ENCODE data around the gene JMJD1C. TPM values are rescaled to one million over a fixed set of nuclear protein-coding genes. Genes with fewer than 3 reads are reported as not detected.

JMJD1C gene
- total RNA-seq, 1 experiment from 2014 or later = 139 TPM

- H3K4me3 ChIP-seq (ENCODE audit: low read length) = no peak overlapping the region
- no peak for TF ChIP-seq EZH2 (IDR thresholded peaks at IDR 0.05; ENCODE audit: low read length, unreplicated experiment)
- no peak for TF ChIP-seq EZH2phosphoT487 (IDR thresholded peaks at IDR 0.05; ENCODE audit: borderline replicate concordance, low read length)
- no peaks in the 10 kb centered on the region for H3F3A ChIP-seq (ENCODE audit: low read length, unreplicated experiment)
- H3K4me2 ChIP-seq (ENCODE audit: low read length) = no peak overlapping the region
- peaks cover 11% of the 10 kb centered on the region for H3K4me1 ChIP-seq (ENCODE audit: insufficient read depth, low read length)
- BruUV-seq (replicated peaks) = no TSS peak
- CTCF ChIA-PET = interaction anchor here (0.6 to 0.7 kb wide), 3 partner anchors 123 to 199 kb away, joined by 3 to 10 read pairs (median 9); no protein-coding TSS in a partner anchor
- H3K79me2 ChIP-seq (ENCODE audit: low read length) = peaks cover 96% of the 10 kb centered on the region
- DNase-seq = no peak
- POLR2A ChIA-PET (ENCODE audit: unreplicated experiment) = no interaction called here
- H4K20me1 ChIP-seq (ENCODE audit: low read length) = peaks cover 10% of the 10 kb centered on the region; the same call in 1 of the 2 replicates
- no peak overlapping the region for H3K27ac ChIP-seq (ENCODE audit: low read length)
- H3K9me2 ChIP-seq (replicated peaks; ENCODE audit: low read length) = no peaks in the 10 kb centered on the region
- no peaks in the 10 kb centered on the region for H3K27me3 ChIP-seq (ENCODE audit: low read length)
- 0 out of 2 replicates have a peak, but pooled peaks cover 15% of the 10 kb centered on the region for H3K9me3 ChIP-seq (ENCODE audit: low read length)
- no peak overlapping the region for H2AFZ ChIP-seq (ENCODE audit: low read length)
- H3K36me3 ChIP-seq (ENCODE audit: low read depth, low read length) = peaks cover 17% of the 10 kb centered on the region
- no peak overlapping the region for H3K9ac ChIP-seq (ENCODE audit: low read length)
- ATAC-seq = peak; percentile 53
- intact Hi-C loops (cut with micrococcal nuclease) = no loop called here
Measured at GRCh38 chr10:63505562-63505961, 39.8 kb upstream of the JMJD1C start.

GRCh38 chr10:63504145-63504881 is 38.5 kb upstream of the JMJD1C start:
- BruUV-seq (replicated peaks) = no TSS peak
- Histone ChIP-seq H3K9me2 (replicated peaks; ENCODE audit: low read length) (0 out of 2 replicates have a peak, but pooled peaks cover 2% of the 10 kb centered on the region), H3K79me2 (ENCODE audit: low read length) (peaks cover 95% of the 10 kb centered on the region), H2AFZ (ENCODE audit: low read length) (no peak overlapping the region), H3F3A (ENCODE audit: low read length, unreplicated experiment) (no peaks in the 10 kb centered on the region), H3K4me1 (ENCODE audit: insufficient read depth, low read length) (peaks cover 11% of the 10 kb centered on the region), H3K9ac (ENCODE audit: low read length) (no peak overlapping the region), H3K27ac (ENCODE audit: low read length) (no peak overlapping the region), H3K9me3 (ENCODE audit: low read length) (0 out of 2 replicates have a peak, but pooled peaks cover 12% of the 10 kb centered on the region), H3K4me2 (ENCODE audit: low read length) (0 out of 2 replicates have a peak overlapping the region, but pooled peaks have one; percentile 0), H3K4me3 (ENCODE audit: low read length) (no peak overlapping the region), H3K27me3 (ENCODE audit: low read length) (no peaks in the 10 kb centered on the region), H4K20me1 (ENCODE audit: low read length) (peaks cover 10% of the 10 kb centered on the region; the same call in 1 of the 2 replicates), H3K36me3 (ENCODE audit: low read depth, low read length) (peaks cover 15% of the 10 kb centered on the region)
- CTCF ChIA-PET = interaction anchor here (0.5 to 1.2 kb wide), 3 partner anchors 216 to 337 kb away, joined by 3 read pairs; no protein-coding TSS in a partner anchor
- POLR2A ChIA-PET (ENCODE audit: unreplicated experiment) = interaction anchor here (0.6 kb wide), 1 partner anchor 69 kb away, joined by 4 read pairs; no protein-coding TSS in a partner anchor
- DNase-seq (peak; percentile 77), ATAC-seq (peak; percentile 40)
- intact Hi-C loops (cut with micrococcal nuclease) = no loop called here
- TF ChIP-seq CTCF (conservative IDR thresholded peaks at IDR 0.05; ENCODE audit: low read depth, low read length) (peak; percentile 38; the same call in 1 of the 2 replicates), EZH2phosphoT487 (IDR thresholded peaks at IDR 0.05; ENCODE audit: borderline replicate concordance, low read length) (no peak), EZH2 (IDR thresholded peaks at IDR 0.05; ENCODE audit: low read length, unreplicated experiment) (no peak)

- 0 out of 2 replicates have a peak, but pooled peaks cover 3% of the 10 kb centered on the region for H3K9me3 ChIP-seq (ENCODE audit: low read length)
- H3K79me2 ChIP-seq (ENCODE audit: low read length) = peaks cover 95% of the 10 kb centered on the region
- ChIA-PET POLR2A (ENCODE audit: unreplicated experiment) (no interaction called here), CTCF (interaction anchor here (1.1 to 1.2 kb wide), 2 partner anchors 217 to 337 kb away, joined by 3 read pairs; no protein-coding TSS in a partner anchor)
- H3K27me3 ChIP-seq (ENCODE audit: low read length) = no peaks in the 10 kb centered on the region
- ATAC-seq (no peak), DNase-seq (no peak)
- H3K4me3 ChIP-seq (ENCODE audit: low read length) = no peak overlapping the region
- H4K20me1 ChIP-seq (ENCODE audit: low read length) = peaks cover 10% of the 10 kb centered on the region; the same call in 1 of the 2 replicates
- no peak overlapping the region for H3K27ac ChIP-seq (ENCODE audit: low read length)
- no peak overlapping the region for H3K4me2 ChIP-seq (ENCODE audit: low read length)
- H2AFZ ChIP-seq (ENCODE audit: low read length) = no peak overlapping the region
- TF ChIP-seq CTCF (conservative IDR thresholded peaks at IDR 0.05; ENCODE audit: low read depth, low read length) (no peak), EZH2phosphoT487 (IDR thresholded peaks at IDR 0.05; ENCODE audit: borderline replicate concordance, low read length) (no peak), EZH2 (IDR thresholded peaks at IDR 0.05; ENCODE audit: low read length, unreplicated experiment) (no peak)
- intact Hi-C loops (cut with micrococcal nuclease) = no loop called here
- peaks cover 7% of the 10 kb centered on the region for H3K36me3 ChIP-seq (ENCODE audit: low read depth, low read length)
- 0 out of 2 replicates have a peak, but pooled peaks cover 3% of the 10 kb centered on the region for H3K9me2 ChIP-seq (replicated peaks; ENCODE audit: low read length)
- peaks cover 12% of the 10 kb centered on the region for H3K4me1 ChIP-seq (ENCODE audit: insufficient read depth, low read length)
- BruUV-seq (replicated peaks) = no TSS peak
- H3F3A ChIP-seq (ENCODE audit: low read length, unreplicated experiment) = no peaks in the 10 kb centered on the region
- H3K9ac ChIP-seq (ENCODE audit: low read length) = no peak overlapping the region
Measured at GRCh38 chr10:63503395-63503794, 37.6 kb upstream of the JMJD1C start.

Data from PC-3 (cell line).